ENCODE results near the gene RAPSN. TPM values are rescaled to one million over a fixed set of nuclear protein-coding genes. Genes with fewer than 3 reads are reported as not detected.

The RAPSN gene
- polyA plus RNA-seq, 12 donors = 33.9 to 108 (median 76.9) TPM; not detected in 1

- DNase-seq = no peak
Observed at GRCh38 chr11:47392546-47393162, 56.3 kb downstream of the RAPSN start.

DNA sequence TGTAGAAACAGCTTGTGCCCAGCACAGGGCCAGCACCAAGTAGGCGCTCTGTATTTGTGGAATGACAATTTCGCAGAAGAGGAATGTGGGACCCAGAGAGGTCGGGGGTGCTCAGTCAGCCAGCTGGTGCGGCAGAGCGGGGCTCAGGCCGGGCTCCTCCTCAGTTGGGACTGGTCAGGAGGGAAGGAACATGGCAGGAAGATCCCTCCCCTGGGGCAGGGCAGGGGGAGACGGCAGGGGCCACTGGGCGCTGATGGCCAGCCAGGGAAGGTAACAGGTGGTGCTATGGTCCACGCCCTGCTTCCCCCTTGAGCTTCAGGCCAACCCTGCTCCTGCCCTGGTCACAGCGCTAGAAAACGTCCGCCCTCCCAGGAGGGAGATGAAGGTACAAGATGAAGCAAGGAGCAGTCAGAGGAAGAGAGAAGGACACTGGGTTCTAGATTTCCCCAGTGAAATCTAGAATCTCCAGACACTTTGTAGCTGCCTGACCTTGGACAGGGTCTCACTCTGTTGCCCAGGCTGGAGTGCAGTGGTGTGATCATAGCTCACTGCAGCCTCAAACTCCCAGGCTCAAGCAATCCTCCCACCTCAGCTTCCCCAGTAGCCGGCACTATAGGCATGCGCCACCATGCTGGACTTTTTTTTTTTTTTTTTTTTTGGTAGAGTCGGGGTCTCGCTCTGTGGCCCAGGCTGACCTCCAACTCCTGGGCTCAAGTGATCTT lies 57.1 kb downstream of the RAPSN start:
- DNase-seq = no peak

DNA sequence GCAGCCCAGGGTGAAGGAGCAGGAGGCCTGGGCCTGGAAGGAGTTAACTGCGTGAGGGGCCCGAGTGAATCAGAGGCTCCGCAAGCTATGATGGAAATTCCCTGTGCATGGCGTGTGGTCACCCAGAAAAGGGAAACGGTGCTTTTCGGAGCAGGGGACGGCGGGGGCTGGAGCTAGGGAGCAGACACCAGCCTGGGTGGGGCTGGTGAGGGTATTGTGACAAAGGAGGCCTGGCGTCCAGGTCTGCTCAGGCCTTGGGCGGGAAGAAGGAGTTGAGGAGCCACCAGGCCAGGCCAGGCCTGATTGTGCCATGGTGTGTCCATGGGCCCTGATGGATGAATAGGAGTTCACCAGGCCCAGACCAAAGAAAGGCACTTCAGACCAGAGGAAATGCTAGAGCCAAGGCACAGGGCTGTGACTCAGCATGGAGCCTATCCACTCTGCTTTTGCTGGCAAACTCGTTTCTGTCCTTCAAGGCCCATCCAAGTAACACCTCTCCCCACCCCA lies 57.8 kb downstream of the RAPSN start:
- no peak for DNase-seq

- DNase-seq = no peak
Observed at GRCh38 chr11:47390422-47390760, 58.5 kb downstream of the RAPSN start.

DNA sequence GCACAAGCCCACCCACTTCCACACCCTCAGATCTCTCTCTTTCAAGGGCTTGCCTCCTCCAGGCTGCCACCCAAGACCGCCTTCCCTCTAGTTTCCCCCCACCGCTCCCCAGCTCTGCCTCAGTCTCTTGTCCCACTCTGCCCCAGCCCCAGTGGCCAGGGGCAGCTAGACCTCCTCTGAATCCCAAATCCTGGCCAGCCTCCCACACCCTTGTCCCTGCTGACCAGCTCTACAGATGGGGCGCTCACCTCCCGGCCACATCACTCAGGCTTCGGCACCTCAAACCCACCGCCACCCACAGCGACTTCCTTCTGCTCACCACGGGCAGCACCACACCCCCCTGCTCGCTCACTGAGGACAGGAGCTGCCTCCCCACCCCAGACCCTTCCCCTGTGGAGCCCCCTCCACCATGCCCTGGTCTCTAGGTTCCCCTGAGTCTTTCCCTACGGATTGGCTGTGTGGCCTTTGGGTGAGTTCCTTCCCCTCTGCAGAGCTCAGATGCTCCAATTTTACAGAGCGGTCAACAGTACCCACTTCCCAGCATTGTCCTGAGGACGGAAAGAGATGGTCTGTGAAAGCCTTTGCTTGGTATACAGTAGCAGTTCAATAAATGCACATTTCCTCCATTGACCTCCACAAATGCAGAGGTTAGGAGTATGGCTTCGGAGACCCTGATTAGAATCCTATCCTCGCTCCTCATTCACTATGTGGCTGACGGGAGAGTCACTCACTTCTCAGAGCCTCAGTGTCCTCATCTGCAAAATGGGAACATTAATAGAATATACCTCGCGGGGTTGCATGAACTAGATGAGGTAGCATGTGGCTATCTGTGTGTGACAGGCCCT lies 59.1 kb downstream of the RAPSN start:
- no peak for DNase-seq

DNA sequence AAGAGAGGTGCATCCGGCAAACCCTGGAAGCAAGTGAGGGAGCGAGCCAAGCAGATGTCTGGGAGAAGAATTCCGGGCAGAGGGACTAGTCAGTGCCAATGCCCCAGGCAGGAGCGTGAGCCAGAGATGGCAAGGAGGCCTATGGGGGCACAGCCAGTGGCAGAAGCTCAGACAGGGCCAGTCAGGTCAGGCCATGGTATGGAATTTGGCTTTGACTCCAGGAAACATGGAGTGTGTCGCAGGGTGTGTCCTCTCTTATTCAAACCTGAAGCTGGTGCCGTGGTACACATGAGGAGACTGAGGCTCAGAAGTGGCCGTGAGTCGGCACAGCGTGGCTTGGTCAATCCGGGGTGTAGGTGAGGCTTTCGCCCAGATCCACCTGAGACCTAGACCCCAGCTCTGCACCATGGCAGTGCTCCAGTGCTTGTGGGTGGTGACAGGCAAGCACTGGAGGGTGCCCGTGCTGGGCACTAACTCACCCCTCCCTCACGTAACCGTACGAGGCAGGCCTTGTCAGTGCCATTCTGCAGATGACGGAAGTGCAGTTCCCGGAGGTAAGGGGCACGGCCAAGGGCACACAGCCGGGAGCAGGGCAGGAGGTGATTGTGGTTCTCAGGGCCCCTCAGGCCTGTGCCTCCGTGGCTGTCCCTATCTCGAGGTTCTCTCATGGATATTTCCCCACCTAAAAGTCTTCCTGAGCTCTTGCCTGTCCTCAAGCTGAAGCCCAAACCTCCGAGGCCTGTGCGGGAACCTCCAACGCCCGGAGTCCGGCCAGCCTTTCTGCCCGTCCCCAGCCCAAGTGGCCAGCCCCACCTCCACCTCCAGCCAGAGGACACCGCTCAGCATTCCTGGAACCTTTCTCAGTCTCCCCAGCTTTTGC lies 60.0 kb downstream of the RAPSN start:
- DNase-seq = no peak

GRCh38 chr11:47387944-47388696 lies 60.8 kb downstream of the RAPSN start:
- DNase-seq = no peak

Other genes with a start within 250 kb of the RAPSN start
- gene DDB2, start 234.2 kb downstream of the RAPSN start, polyA plus RNA-seq (ENCODE audit: insufficient read length in 12 of 12) = 10 to 100 TPM in 10 of 12 donors, 1 to 10 TPM in 1, not detected in 1; 9.6 to 21.4 (median 13.7) TPM
- gene ACP2, start 200.3 kb downstream of the RAPSN start, polyA plus RNA-seq (ENCODE audit: insufficient read length in 12 of 12) = 10 to 100 TPM in 11 of 12 donors, not detected in 1; 15.6 to 35.4 (median 23.4) TPM
- 10 to 100 TPM in 11 of 12 donors, not detected in 1; 10.3 to 42.1 (median 16.1) TPM for gene NR1H3, start 191.1 kb downstream of the RAPSN start, polyA plus RNA-seq (ENCODE audit: insufficient read length in 12 of 12)
- 10 to 100 TPM in 11 of 12 donors, not detected in 1; 22.9 to 45.0 (median 28.7) TPM for gene MADD, start 179.0 kb downstream of the RAPSN start, polyA plus RNA-seq (ENCODE audit: insufficient read length in 12 of 12)
- gene MYBPC3, start 96.4 kb downstream of the RAPSN start, polyA plus RNA-seq (ENCODE audit: insufficient read length in 12 of 12) = 1 to 10 TPM in 2 of 12 donors, under 1 TPM in 8, not detected in 2; 0.13 to 1.1 (median 0.60) TPM
- gene SPI1, start 70.6 kb downstream of the RAPSN start, polyA plus RNA-seq (ENCODE audit: insufficient read length in 12 of 12) = 10 to 100 TPM in 2 of 12 donors, 1 to 10 TPM in 9, not detected in 1; 3.7 to 17.6 (median 4.6) TPM
- 10 to 100 TPM in 11 of 12 donors, not detected in 1; 28.2 to 65.2 (median 31.6) TPM for gene SLC39A13, start 40.5 kb downstream of the RAPSN start, polyA plus RNA-seq (ENCODE audit: insufficient read length in 12 of 12)
- 100 to 1,000 TPM in 11 of 12 donors, not detected in 1; 114 to 200 (median 127) TPM for gene PSMC3, start 22.7 kb downstream of the RAPSN start, polyA plus RNA-seq (ENCODE audit: insufficient read length in 12 of 12)
- 100 to 1,000 TPM in 1 of 12 donors, 10 to 100 TPM in 11; 58.2 to 126 (median 79.2) TPM for gene CELF1, start 104.0 kb upstream of the RAPSN start, polyA plus RNA-seq (ENCODE audit: insufficient read length in 12 of 12)
- 10 to 100 TPM in 11 of 12 donors, not detected in 1; 20.6 to 33.9 (median 25.0) TPM for gene PTPMT1, start 116.5 kb upstream of the RAPSN start, polyA plus RNA-seq (ENCODE audit: insufficient read length in 12 of 12)
- 10 to 100 TPM in 11 of 12 donors, not detected in 1; 10.9 to 14.7 (median 12.7) TPM for gene KBTBD4, start 129.8 kb upstream of the RAPSN start, polyA plus RNA-seq (ENCODE audit: insufficient read length in 12 of 12)
- gene NDUFS3, start 129.9 kb upstream of the RAPSN start, polyA plus RNA-seq (ENCODE audit: insufficient read length in 12 of 12) = 100 to 1,000 TPM in 4 of 12 donors, 10 to 100 TPM in 7, not detected in 1; 65.9 to 122 (median 94.5) TPM
- gene FAM180B, start 137.5 kb upstream of the RAPSN start, polyA plus RNA-seq (ENCODE audit: insufficient read length in 12 of 12) = 1 to 10 TPM in 10 of 12 donors, not detected in 2; 2.2 to 4.2 (median 3.1) TPM
- gene C1QTNF4, start 145.3 kb upstream of the RAPSN start, polyA plus RNA-seq (ENCODE audit: insufficient read length in 12 of 12) = 10 to 100 TPM in 1 of 12 donors, 1 to 10 TPM in 9, not detected in 2; 4.1 to 12.7 (median 7.0) TPM
- 10 to 100 TPM in 11 of 12 donors, not detected in 1; 40.1 to 81.5 (median 76.6) TPM for gene MTCH2, start 193.4 kb upstream of the RAPSN start, polyA plus RNA-seq (ENCODE audit: insufficient read length in 12 of 12)

Measured in muscle of arm (tissue), 12 donors.